WERI-Rb-1 (cell line): ENCODE data around the gene PSMF1.

Source experiments
- DNase-seq: peaks from one replicate; pipeline ENCODE4 v3.0.0-alpha.2; 2020
- H3K27ac ChIP-seq: fragments of 250-450 bp; sonication (Bioruptor Pico); 2 replicates; pipeline ENCODE4 v1.5.1; 2020; ENCODE audit warnings: mild to moderate bottlenecking, moderate library complexity
- H3K27me3 ChIP-seq: fragments of 250-450 bp; sonication (Bioruptor Pico); 2 replicates; pipeline ENCODE4 v1.5.1; 2021; ENCODE audit warnings: mild to moderate bottlenecking, low read depth, moderate library complexity; ENCODE audit not compliant: insufficient read depth, severe bottlenecking
- H3K36me3 ChIP-seq: fragments of 250-450 bp; sonication (Bioruptor Pico); 2 replicates; pipeline ENCODE4 v1.5.1; 2020; ENCODE audit warnings: mild to moderate bottlenecking, moderate library complexity
- H3K4me3 ChIP-seq: 2 replicates; pipeline ENCODE4 v1.5.1; 2011; ENCODE audit warnings: low read depth, mild to moderate bottlenecking, control low read depth, low read length
- H3K9me3 ChIP-seq: fragments of 250-450 bp; sonication (Bioruptor Pico); 2 replicates; pipeline ENCODE4 v1.5.1; 2021; ENCODE audit warnings: mild to moderate bottlenecking, moderate library complexity; ENCODE audit not compliant: severe bottlenecking
- CTCF ChIP-seq: IDR thresholded peaks from 2 replicates; pipeline ENCODE4 v1.5.1; 2011; ENCODE audit warnings: low read depth, mild to moderate bottlenecking, control low read depth, inconsistent platforms, low read length

The PSMF1 gene

GRCh38 chr20:1166948-1167720, 48.7 kb downstream of the PSMF1 start:
- no peak for DNase-seq
- Histone ChIP-seq H3K27me3 (no peaks in the 10 kb centered on the region), H3K9me3 (no peaks in the 10 kb centered on the region), H3K27ac (no peak overlapping the region), H3K4me3 (no peak overlapping the region), H3K36me3 (peaks cover 59% of the 10 kb centered on the region)
- TF ChIP-seq CTCF = no peak

GRCh38 chr20:1169224-1169623, 50.8 kb downstream of the PSMF1 start:
- DNase-seq = no peak
- H3K36me3 ChIP-seq = peaks cover 53% of the 10 kb centered on the region
- no peaks in the 10 kb centered on the region for H3K9me3 ChIP-seq
- TF ChIP-seq CTCF = no peak
- no peak overlapping the region for H3K4me3 ChIP-seq
- no peak overlapping the region for H3K27ac ChIP-seq
- H3K27me3 ChIP-seq = no peaks in the 10 kb centered on the region

GRCh38 chr20:1171461-1172093, 53.2 kb downstream of the PSMF1 start:
- no peak overlapping the region for H3K27ac ChIP-seq
- H3K9me3 ChIP-seq = no peaks in the 10 kb centered on the region
- H3K36me3 ChIP-seq = peaks cover 34% of the 10 kb centered on the region
- H3K27me3 ChIP-seq = no peaks in the 10 kb centered on the region
- DNase-seq = no peak
- no peak for TF ChIP-seq CTCF
- H3K4me3 ChIP-seq = no peak overlapping the region

GRCh38 chr20:1173698-1174097, 55.3 kb downstream of the PSMF1 start:
- no peaks in the 10 kb centered on the region for H3K9me3 ChIP-seq
- no peak overlapping the region for H3K27ac ChIP-seq
- DNase-seq = peak; percentile 66
- H3K4me3 ChIP-seq = no peak overlapping the region
- H3K27me3 ChIP-seq = no peaks in the 10 kb centered on the region
- peaks cover 22% of the 10 kb centered on the region for H3K36me3 ChIP-seq
- no peak for TF ChIP-seq CTCF

- H3K9me3 ChIP-seq = no peaks in the 10 kb centered on the region
- H3K4me3 ChIP-seq = no peak overlapping the region
- H3K27ac ChIP-seq = no peak overlapping the region
- no peak for TF ChIP-seq CTCF
- peaks cover 11% of the 10 kb centered on the region for H3K36me3 ChIP-seq
- DNase-seq = no peak
- H3K27me3 ChIP-seq = no peaks in the 10 kb centered on the region
Observed at GRCh38 chr20:1174787-1175186, 56.4 kb downstream of the PSMF1 start.
